Measurements from ENCODE around the gene SMURF2. TPM values are rescaled to one million over a fixed set of nuclear protein-coding genes. Genes with fewer than 3 reads are reported as not detected.

SMURF2 gene
- total and polyA plus RNA-seq, 2 of the 4 experiments (the other 2 are of a cell fraction), result 131 to 774 TPM

- in situ Hi-C loops (cut with MboI; ENCODE audit: low sequenced_read_pairs) (no loop called here), intact Hi-C loops (cut with micrococcal nuclease) (no loop called here)
Measured at GRCh38 chr17:64535357-64535756, 126.8 kb downstream of the SMURF2 start.

More at GRCh38 chr17:64535357-64535756, 126.8 kb downstream of the SMURF2 start:
- DNase-seq (no peak), ATAC-seq (ENCODE audit: low read depth) (no peak)
- Histone ChIP-seq H4K8ac (ENCODE audit: low read depth in 2 of 2, low read length in 2 of 2) (peak overlapping the region in 1 of 2 experiments; percentile 0; a peak in 1 of 4 replicates), H4K91ac (ENCODE audit: insufficient read depth, low read depth, low read length) (no peak overlapping the region), H3K9me1 (ENCODE audit: insufficient read depth, low read length) (peaks cover 24% of the 10 kb centered on the region), H3K4me1 (ENCODE audit: control insufficient read depth, insufficient read depth, low read length) (no peaks in the 10 kb centered on the region), H2BK20ac (ENCODE audit: low read depth, low read length) (no peak overlapping the region), H3K9ac (ENCODE audit: low read depth, low read length) (no peak overlapping the region), H2BK120ac (ENCODE audit: low read depth, low read length) (no peak overlapping the region), H3K4me3 (ENCODE audit: insufficient read depth, low read depth, low read length) (no peak overlapping the region), H3K4me2 (ENCODE audit: low read depth, low read length) (no peak overlapping the region), H3K9me3 (ENCODE audit: control insufficient read depth, insufficient read depth, low read length) (no peaks in the 10 kb centered on the region), H3K18ac (ENCODE audit: low read depth, low read length) (no peak overlapping the region), H3K4ac (ENCODE audit: low read depth, low read length) (no peak overlapping the region), H2AFZ (replicated peaks; ENCODE audit: low read length, poor library complexity) (no peak overlapping the region), H3K14ac (replicated peaks; ENCODE audit: low read depth, low read length) (no peak overlapping the region), H2AK9ac (replicated peaks; ENCODE audit: low read depth, low read length, poor library complexity) (no peak overlapping the region), H3K27me3 (ENCODE audit: control insufficient read depth, insufficient read depth, low read length) (no peaks in the 10 kb centered on the region), H2BK5ac (ENCODE audit: low read depth, low read length, poor library complexity, severe bottlenecking) (no peak overlapping the region), H3K36me3 (ENCODE audit: control insufficient read depth, insufficient read depth, low read length) (peaks cover 58% of the 10 kb centered on the region), H2BK15ac (ENCODE audit: low read depth, low read length) (no peak overlapping the region), H4K20me1 (ENCODE audit: insufficient read depth, low read length) (peaks cover 65% of the 10 kb centered on the region), H3K79me1 (ENCODE audit: low read depth in 1 of 2, low read length in 2 of 2) (peaks cover 9 to 67% of the 10 kb centered on the region in 2 experiments; a peak in 3 of 4 replicates), H3K27ac (ENCODE audit: insufficient read depth, low read length) (no peak overlapping the region), H2AK5ac (ENCODE audit: low read depth, low read length) (no peak overlapping the region), H4K5ac (ENCODE audit: low read depth, low read length) (no peak overlapping the region), H3K56ac (ENCODE audit: extremely low read depth, insufficient read depth, low read length) (no peak overlapping the region), H3K23ac (ENCODE audit: low read depth, low read length) (no peak overlapping the region)
- POLR2A ChIA-PET (ENCODE audit: unreplicated experiment), result no interaction called here
- TF ChIP-seq USF2 (IDR thresholded peaks at IDR 0.05; ENCODE audit: low read depth, low read length) (no peak), MAFK (IDR thresholded peaks at IDR 0.05; ENCODE audit: low read depth, low read length) (no peak), ELK1 (IDR thresholded peaks at IDR 0.05; ENCODE audit: borderline replicate concordance, low read depth, low read length) (no peak), RFX5 (IDR thresholded peaks at IDR 0.05; ENCODE audit: low read depth, low read length) (no peak), CEBPB (IDR thresholded peaks at IDR 0.05; ENCODE audit: low read depth, low read length) (no peak)
- CTCF ChIA-PET, result no interaction called here
- BruUV-seq (replicated peaks), result no TSS peak
- dilution Hi-C loops (cut with HindIII; ENCODE audit: low sequenced_read_pairs, unreplicated experiment), result no loop called here
- 83% methylated on average over 2 of the region's 6 CpGs; no CpG with 5 or more reads in 1 of the 2 experiments for WGBS, 2 experiments (ENCODE audit: extremely low coverage in 2 of 2, insufficient read length in 1 of 2)

All from IMR-90 (cell line).